OCI-LY1 (cell line): Measurements from ENCODE around the gene SYNDIG1.

ENCODE experiments used
- H2AFZ ChIP-seq: fragments of 200-600 bp; sonication (generic), shearing (Covaris generic); 2 replicates; pipeline ENCODE4 v1.6.0; 2014; ENCODE audit warnings: antibody characterized with exemption, mild to moderate bottlenecking, low read length
- H3F3A ChIP-seq: fragments of 200-600 bp; sonication (generic), shearing (Covaris generic); 2 replicates; pipeline ENCODE4 v1.6.0; 2014; ENCODE audit warnings: mild to moderate bottlenecking, antibody characterized with exemption, low read length, moderate library complexity; ENCODE audit not compliant: insufficient read depth
- H3K27ac ChIP-seq: fragments of 200-600 bp; sonication (generic); 2 replicates; pipeline ENCODE4 v1.5.1; 2014; ENCODE audit warnings: low read length, mixed run types, mild to moderate bottlenecking, low read depth; ENCODE audit not compliant: poor library complexity, severe bottlenecking
- H3K27me3 ChIP-seq: fragments of 200-600 bp; sonication (generic); 2 replicates; pipeline ENCODE4 v1.6.0; 2014; ENCODE audit warnings: antibody characterized with exemption, mild to moderate bottlenecking, low read length, moderate library complexity; ENCODE audit not compliant: insufficient read depth
- H3K36me3 ChIP-seq: fragments of 200-600 bp; sonication (generic); 2 replicates; pipeline ENCODE4 v1.6.1; 2014; ENCODE audit warnings: mild to moderate bottlenecking, antibody characterized with exemption, low read length, moderate library complexity, mixed read lengths; ENCODE audit not compliant: insufficient read depth
- H3K4me1 ChIP-seq: fragments of 200-600 bp; sonication (generic); 2 replicates; pipeline ENCODE4 v1.5.1; 2014; ENCODE audit warnings: mild to moderate bottlenecking, low read length, moderate library complexity; ENCODE audit not compliant: insufficient read depth, severe bottlenecking
- H3K4me2 ChIP-seq: fragments of 200-600 bp; sonication (generic), shearing (Covaris generic); 2 replicates; pipeline ENCODE4 v1.6.1; 2014; ENCODE audit warnings: low read length
- H3K4me3 ChIP-seq: fragments of 200-600 bp; sonication (generic); 2 replicates; pipeline ENCODE4 v1.5.1; 2014; ENCODE audit warnings: low read length, low read depth, mild to moderate bottlenecking, mixed read lengths; ENCODE audit not compliant: poor library complexity, severe bottlenecking
- H3K79me2 ChIP-seq: fragments of 200-600 bp; shearing (Covaris generic); 2 replicates; pipeline ENCODE4 v1.6.1; 2016; ENCODE audit warnings: mixed run types, low read length, mixed read lengths; ENCODE audit not compliant: insufficient read depth
- H3K9ac ChIP-seq: fragments of 200-600 bp; sonication (generic), shearing (Covaris generic); 2 replicates; pipeline ENCODE4 v1.6.1; 2014; ENCODE audit warnings: mild to moderate bottlenecking, low read length, mixed read lengths
- H3K9me2 ChIP-seq: fragments of 200-600 bp; sonication (generic), shearing (Covaris generic); 2 replicates; pipeline ENCODE4 v1.6.1; 2014; ENCODE audit warnings: low read depth, mild to moderate bottlenecking, low read length, mixed read lengths
- H3K9me3 ChIP-seq: fragments of 200-600 bp; shearing (Covaris generic); 2 replicates; pipeline ENCODE4 v1.6.1; 2014; ENCODE audit warnings: low read length, mixed read lengths
- H4K20me1 ChIP-seq: fragments of 200-600 bp; sonication (generic), shearing (Covaris generic); 2 replicates; pipeline ENCODE4 v1.6.0; 2016; ENCODE audit warnings: mild to moderate bottlenecking, low read length; ENCODE audit not compliant: insufficient read depth
- EZH2 ChIP-seq: fragments of 200-600 bp; sonication (generic), shearing (Covaris generic); IDR thresholded peaks from 2 replicates; pipeline ENCODE4 v1.8.0; 2017; ENCODE audit warnings: borderline replicate concordance, mixed run types, mild to moderate bottlenecking, antibody characterized with exemption, low read length, moderate library complexity, mixed read lengths
- TF ChIP-seq, protein P1 (sequence below): fragments of 200-600 bp; sonication (generic), shearing (Covaris generic); IDR thresholded peaks from 2 replicates; pipeline ENCODE4 v1.5.1; 2017; ENCODE audit warnings: mild to moderate bottlenecking, antibody characterized with exemption, low read length, moderate library complexity, mixed read lengths

The SYNDIG1 gene

DNA sequence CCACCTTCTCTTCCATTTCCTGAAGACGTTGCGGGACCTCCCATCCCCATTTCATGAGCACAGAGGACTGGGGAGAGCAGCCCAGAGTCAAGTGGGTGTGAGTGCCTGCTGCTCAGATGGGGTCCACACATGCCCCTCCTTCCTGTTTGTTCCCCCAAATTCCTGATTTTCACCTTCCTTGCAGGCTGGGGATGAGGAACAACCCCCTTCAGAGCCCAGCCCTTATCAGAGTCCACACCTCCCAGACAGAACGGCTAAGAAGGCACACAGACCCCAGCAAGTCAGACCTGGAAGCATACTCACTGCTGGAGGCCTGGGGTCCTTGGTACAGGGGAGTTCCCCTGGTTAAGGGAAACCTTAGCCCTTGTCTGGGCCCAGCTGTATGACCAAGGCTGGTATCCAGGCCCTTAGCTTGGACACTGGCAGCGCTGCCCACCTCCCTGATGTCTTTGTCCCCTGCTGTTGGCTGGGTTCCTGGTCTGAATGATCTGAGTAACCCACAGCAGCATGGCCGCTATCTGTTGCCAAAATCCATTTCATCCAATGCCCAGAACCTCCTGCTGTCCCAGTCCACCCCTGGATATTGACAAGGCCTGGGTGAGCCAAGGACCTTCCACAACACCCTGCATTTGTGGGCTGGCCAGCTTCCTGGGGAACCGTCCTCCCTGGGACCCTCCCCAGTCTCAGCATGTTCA is 230.9 kb downstream of the SYNDIG1 start:
- no peaks in the 10 kb centered on the region for H3F3A ChIP-seq
- H3K4me2 ChIP-seq: no peak overlapping the region

DNA sequence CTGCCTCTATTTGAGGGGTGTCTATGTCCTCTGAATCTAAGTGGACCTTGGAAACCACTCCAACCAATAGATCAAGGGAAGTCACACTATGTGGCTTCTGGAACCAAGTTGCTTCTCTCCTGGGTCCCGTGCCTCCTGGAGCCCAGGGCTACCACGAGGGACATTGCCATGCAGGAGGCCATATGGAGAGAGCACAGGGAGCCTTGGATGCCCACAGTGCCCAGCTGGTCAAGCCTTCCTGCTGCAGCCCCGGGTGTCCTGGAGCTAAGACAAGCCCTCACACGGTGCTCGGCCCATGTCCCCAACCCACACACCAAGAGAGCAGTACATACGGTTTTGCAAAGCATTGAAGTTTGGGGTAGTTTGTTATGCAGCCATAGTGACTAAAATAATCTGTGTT is 231.6 kb downstream of the SYNDIG1 start:
- H3K9me2 ChIP-seq: no peaks in the 10 kb centered on the region

More for the DNA sequence above, 230.9 kb downstream of the SYNDIG1 start:
- Histone ChIP-seq H3K27me3 (no peaks in the 10 kb centered on the region), H3K27ac (no peak overlapping the region), H4K20me1 (no peaks in the 10 kb centered on the region), H3K79me2 (no peaks in the 10 kb centered on the region), H3K4me1 (no peaks in the 10 kb centered on the region), H3K4me3 (no peak overlapping the region), H3K9ac (no peak overlapping the region), H3K9me3 (no peaks in the 10 kb centered on the region), H3K36me3 (no peaks in the 10 kb centered on the region), H3K9me2 (no peaks in the 10 kb centered on the region), H2AFZ (no peak overlapping the region)
- TF ChIP-seq, protein P1, sequence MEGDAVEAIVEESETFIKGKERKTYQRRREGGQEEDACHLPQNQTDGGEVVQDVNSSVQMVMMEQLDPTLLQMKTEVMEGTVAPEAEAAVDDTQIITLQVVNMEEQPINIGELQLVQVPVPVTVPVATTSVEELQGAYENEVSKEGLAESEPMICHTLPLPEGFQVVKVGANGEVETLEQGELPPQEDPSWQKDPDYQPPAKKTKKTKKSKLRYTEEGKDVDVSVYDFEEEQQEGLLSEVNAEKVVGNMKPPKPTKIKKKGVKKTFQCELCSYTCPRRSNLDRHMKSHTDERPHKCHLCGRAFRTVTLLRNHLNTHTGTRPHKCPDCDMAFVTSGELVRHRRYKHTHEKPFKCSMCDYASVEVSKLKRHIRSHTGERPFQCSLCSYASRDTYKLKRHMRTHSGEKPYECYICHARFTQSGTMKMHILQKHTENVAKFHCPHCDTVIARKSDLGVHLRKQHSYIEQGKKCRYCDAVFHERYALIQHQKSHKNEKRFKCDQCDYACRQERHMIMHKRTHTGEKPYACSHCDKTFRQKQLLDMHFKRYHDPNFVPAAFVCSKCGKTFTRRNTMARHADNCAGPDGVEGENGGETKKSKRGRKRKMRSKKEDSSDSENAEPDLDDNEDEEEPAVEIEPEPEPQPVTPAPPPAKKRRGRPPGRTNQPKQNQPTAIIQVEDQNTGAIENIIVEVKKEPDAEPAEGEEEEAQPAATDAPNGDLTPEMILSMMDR: no peak
- TF ChIP-seq EZH2: no peak

DNA sequence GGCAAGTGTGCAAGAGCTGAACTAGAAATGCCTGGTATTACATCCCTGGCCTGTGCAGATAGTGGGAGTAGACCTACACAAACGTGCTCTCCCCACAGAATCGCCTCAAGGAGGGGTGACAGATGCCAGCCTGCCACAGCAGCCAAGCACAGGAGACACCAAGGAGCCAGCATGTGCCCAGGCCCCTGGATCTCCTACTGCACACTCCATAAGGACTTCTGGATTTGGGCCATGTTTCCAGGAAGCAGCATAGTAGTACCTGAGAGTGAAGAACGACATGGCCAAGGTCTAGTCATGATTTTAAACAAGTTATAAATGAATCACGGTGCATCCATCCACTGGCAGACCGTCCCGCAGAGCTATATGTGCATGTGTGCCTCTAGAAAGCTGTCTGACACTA is 232.2 kb downstream of the SYNDIG1 start:
- no peaks in the 10 kb centered on the region for H3K9me3 ChIP-seq
- H3K4me1 ChIP-seq: no peaks in the 10 kb centered on the region
- H3K9me2 ChIP-seq: no peaks in the 10 kb centered on the region
- H3K36me3 ChIP-seq: no peaks in the 10 kb centered on the region
- no peak overlapping the region for H2AFZ ChIP-seq
- H3K27me3 ChIP-seq: no peaks in the 10 kb centered on the region
- H3K27ac ChIP-seq: no peak overlapping the region
- H3K4me3 ChIP-seq: no peak overlapping the region
- no peaks in the 10 kb centered on the region for H4K20me1 ChIP-seq
- H3K4me2 ChIP-seq: no peak overlapping the region
- TF ChIP-seq, protein P1: no peak
- TF ChIP-seq EZH2: no peak
- H3K79me2 ChIP-seq: no peaks in the 10 kb centered on the region
- H3K9ac ChIP-seq: no peak overlapping the region
- H3F3A ChIP-seq: no peaks in the 10 kb centered on the region

More for the DNA sequence above, 231.6 kb downstream of the SYNDIG1 start:
- no peak for TF ChIP-seq EZH2
- TF ChIP-seq, protein P1: no peak
- no peaks in the 10 kb centered on the region for H3K27me3 ChIP-seq
- H3K9ac ChIP-seq: no peak overlapping the region
- no peak overlapping the region for H3K27ac ChIP-seq
- H3K79me2 ChIP-seq: no peaks in the 10 kb centered on the region
- no peak overlapping the region for H3K4me2 ChIP-seq
- no peaks in the 10 kb centered on the region for H4K20me1 ChIP-seq
- no peaks in the 10 kb centered on the region for H3K9me3 ChIP-seq
- no peaks in the 10 kb centered on the region for H3K36me3 ChIP-seq
- H3K4me3 ChIP-seq: no peak overlapping the region
- H3F3A ChIP-seq: no peaks in the 10 kb centered on the region
- H2AFZ ChIP-seq: no peak overlapping the region
- no peaks in the 10 kb centered on the region for H3K4me1 ChIP-seq
